Fibroblast of skin of abdomen (primary cell): Measurements from ENCODE around the gene ATP5PF. TPM values are rescaled to one million over a fixed set of nuclear protein-coding genes. Genes with fewer than 3 reads are reported as not detected.
"Not testable (repeated sequence)": the region's sequence is repeated elsewhere in the genome, so short reads cannot be mapped to it uniquely, and the experiment has no call there.

ENCODE experiments used
- DNase-seq: peaks from one replicate; pipeline ENCODE4 v3.0.0-alpha.2; 2013
- polyA plus RNA-seq, 2 experiments: library from polyadenylated mRNA; unstranded; fragments of 120-200 nt; gene quantifications; one replicate each; pipeline ENCODE4 v1.2.1, GENCODE V29; 2013; ENCODE audit not compliant: insufficient read length in 2 of 2

The ATP5PF gene, protein sequence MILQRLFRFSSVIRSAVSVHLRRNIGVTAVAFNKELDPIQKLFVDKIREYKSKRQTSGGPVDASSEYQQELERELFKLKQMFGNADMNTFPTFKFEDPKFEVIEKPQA
- 149 TPM for polyA plus RNA-seq (2013, experiment 1 of 2; ENCODE audit: insufficient read length)
- polyA plus RNA-seq (2013, experiment 2 of 2; ENCODE audit: insufficient read length): 152 TPM

DNA sequence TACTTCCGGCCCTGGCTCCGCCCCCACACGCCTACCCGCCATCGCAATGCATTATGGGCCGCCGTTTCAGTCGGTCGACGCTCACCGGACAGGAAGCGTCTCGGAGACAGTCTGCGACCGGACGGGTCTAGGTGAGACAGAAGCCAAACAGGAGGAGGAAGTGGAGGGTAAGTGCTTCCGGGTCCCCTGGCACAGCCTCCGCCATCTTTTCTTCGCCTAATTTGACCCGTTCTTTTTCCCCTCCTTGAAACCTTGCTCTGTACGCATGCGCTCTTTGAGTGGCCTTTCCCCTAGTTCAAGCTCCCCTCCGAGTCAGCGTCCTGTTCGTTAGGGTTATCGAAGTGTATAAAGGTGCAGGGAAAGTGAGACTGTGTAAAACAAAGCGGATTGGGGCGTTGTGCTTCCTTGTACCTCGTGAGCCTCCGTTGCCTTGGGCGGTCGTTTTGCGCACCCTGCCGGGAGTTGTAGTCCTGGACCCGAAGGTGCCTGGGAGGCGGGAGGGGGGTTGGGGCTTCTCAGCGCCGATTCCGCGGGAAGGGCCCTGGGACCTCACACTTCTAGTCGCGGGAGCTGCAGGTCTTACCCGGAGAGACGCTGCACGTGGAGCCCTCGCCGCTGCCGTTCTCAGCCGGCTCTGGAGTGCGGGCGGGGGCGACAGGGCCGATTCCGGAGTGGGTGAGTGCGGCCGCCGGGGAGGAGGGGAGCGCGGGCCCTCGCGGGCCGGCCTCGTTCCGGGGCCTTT, at the start of gene ATP5PF, which contains the start of gene GABPA:
Gene ATP5PF, minus strand, starts transcription at position 1 of the 742 bp plus-strand sequence. CDS start 5,110 bp downstream, outside the sequence.
Gene GABPA, plus strand, starts transcription at position 69 of the 742 bp plus-strand sequence. CDS start 6,627 bp downstream, outside the sequence.
- peak; percentile 99 for DNase-seq

DNA sequence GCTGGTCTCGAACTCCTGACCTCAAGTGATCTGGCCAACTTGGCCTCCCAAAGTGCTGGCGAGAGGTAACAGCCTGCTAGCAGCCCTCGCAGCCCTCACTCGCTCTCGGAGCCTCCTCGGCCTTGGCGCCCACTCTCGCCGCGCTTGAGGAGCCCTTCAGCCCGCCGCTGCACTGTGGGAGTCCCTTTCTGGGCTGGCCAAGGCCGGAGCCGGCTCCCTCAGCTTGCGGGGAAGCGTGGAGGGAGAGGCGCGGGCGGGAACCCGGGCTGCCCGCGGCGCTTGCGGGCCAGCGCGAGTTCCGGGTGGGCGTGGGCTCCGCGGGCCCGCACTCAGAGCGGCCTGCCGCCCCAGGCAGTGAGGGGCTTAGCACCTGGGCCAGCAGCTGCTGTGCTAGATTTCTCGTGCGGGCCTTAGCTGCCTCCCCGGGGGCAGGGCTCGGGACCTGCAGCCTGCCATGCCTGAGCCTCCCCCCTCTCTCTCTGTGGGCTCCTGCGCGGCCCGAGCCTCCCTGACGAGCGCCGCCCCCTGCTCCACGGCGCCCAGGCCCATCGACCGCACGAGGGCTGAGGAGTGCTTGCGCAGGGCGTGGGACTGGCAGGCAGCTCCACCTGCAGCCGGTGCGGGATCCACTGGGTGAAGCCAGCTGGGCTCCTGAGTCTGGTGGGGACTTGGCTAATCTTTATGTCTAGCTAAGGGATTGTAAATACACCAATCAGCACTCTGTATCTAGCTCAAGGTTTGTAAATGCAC, 43.6 kb upstream of the ATP5PF start:
- not testable (repeated sequence) for DNase-seq

DNA sequence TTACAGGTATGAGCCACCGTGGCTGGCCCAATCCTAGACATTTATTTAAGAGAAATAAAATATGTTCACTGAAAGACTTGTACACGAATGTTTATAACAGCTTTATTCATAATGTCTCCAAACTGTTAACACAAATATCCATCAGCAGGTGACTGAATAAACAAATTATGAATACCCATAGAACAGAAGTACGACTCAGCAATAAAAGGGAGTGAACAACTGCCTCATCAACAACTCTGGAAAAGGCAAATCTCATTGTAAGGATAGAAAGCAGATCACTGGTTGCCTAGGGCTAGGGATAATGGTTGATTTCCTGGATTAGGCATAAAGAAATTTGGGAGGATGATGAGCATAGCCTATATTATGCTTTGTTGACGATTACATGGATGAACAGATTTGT, 41.7 kb upstream of the ATP5PF start:
- DNase-seq: no peak

DNA sequence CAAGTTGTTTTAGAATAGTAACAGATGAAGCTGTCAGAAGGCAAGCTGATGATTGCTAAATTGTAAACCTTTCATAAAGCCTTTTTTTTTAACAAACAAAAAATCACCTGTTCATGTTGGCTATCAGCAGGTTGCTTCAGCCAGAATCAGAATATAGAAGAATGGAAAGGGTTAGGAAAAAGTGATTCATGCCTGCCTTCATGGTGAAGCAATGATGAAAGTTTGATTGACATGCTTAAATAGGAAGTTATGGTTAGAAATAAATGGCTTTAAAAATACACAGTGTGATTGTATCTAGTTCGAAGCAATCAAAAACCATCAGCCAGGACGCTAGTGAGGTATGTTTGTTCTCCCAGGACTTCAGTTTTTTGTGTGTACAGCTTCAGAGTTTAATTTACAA, 38.0 kb upstream of the ATP5PF start:
- DNase-seq: no peak

DNA sequence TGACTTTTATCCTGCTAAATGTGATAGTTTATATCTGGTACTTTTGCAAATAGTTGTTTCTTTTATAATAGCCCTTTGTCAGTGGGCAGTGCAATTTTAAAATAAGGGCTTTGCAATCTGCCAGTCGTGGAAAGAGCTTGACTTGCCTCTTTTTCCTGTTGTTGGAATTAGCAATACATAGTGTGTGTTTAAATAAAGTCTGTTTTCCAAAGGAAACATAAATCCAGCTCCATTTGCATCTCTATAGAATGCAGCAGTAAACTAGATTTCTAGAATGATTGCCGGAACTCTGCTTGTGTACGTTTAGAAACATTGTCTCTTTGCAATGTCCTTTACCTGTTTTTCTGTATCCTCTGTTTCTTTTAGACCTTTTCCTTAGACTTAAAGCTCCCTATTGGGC, 33.2 kb upstream of the ATP5PF start:
- DNase-seq: no peak

DNA sequence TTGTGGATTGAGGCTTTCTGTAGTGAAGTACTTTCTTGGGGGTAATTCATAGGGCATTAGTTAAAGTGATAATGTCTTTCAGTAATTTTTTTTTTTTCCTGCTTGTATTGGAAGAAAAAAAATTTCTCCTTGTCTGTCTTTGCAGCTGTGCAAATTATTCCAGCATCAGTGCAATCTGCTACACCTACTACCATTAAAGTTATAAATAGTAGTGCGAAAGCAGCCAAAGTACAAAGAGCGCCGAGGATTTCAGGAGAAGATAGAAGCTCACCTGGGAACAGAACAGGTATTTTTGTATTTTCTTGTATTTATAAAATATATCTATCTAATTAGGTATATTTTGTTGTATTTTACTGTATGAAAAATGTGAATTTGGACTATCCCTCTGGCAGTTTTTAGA, 29.4 kb upstream of the ATP5PF start:
- DNase-seq: no peak

DNA sequence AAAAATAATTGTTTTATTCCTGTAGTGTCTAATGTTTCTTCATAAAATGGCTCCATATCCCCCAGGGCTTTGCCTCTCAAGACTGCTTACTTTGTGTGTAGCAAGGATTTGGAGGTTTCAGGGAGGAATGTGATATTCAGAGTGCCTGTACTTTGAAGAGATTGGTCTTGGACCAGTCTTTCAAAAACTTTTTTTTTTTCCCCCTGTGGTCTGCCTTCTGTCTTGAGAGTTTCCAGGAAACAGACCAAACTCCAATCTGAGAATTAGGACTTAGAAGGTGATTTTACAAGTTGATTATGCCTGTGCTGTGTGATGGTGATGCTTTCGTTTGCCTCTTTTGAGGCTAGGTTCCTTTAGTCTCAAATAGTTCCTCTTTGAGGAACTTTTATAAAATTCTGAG, 26.0 kb upstream of the ATP5PF start:
- no peak for DNase-seq

DNA sequence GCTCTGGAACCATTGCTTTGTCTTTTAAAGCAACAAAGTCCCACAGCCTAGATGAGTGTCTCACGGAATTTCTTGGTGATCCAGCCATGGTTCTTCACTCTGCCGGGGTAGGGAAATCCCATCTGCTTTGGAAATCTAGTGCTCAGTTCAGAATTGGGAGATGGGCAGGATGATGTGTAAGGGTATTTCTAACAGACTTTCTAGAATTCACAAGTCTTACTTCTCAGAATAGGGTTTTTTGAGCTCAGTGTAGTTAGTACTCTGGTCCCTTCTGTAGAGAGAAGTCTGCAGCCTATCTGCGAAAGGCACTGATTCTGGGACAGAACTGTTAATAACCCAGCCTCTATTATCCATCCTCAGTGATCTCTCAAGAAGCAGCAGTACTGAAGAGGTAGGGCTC, 25.4 kb upstream of the ATP5PF start:
- no peak for DNase-seq

DNA sequence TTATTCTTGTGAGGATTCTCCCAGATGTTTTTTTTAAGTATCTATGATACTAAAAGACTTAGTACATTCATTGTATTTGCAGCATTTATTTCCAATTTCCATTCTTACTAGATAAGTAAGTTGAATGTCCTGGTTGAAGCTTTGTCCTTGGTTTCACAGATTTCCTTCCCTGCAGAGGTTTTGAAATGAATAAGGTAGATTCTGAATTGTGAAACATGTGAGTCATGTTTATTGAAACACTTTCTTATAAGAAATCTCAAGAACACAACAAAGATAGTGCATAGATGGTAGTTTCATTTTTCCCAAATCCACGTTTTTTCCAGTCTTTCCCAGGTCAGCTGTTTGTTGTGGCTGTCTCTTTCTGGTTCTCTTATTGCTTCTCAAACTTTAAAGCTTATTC, 24.9 kb upstream of the ATP5PF start:
- no peak for DNase-seq

DNA sequence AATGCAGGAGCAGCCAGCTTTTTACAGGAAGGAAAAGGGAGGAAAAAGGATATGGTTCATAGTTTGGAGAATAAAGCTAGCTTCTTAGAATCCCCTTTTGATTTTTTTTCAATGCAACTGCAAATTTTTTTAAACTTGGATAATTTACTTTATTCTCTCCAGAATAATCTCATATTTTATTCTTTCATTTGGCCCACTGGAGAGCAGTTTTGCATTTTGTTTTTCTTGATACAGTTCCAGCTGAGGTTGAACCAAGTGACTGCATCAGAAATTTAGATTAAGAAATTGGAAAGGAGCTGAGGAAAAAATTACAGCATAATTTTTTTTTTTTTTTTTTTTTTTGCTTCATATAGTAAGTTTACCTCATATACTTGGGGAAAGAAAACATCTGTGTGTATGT, 22.8 kb upstream of the ATP5PF start:
- no peak for DNase-seq

DNA sequence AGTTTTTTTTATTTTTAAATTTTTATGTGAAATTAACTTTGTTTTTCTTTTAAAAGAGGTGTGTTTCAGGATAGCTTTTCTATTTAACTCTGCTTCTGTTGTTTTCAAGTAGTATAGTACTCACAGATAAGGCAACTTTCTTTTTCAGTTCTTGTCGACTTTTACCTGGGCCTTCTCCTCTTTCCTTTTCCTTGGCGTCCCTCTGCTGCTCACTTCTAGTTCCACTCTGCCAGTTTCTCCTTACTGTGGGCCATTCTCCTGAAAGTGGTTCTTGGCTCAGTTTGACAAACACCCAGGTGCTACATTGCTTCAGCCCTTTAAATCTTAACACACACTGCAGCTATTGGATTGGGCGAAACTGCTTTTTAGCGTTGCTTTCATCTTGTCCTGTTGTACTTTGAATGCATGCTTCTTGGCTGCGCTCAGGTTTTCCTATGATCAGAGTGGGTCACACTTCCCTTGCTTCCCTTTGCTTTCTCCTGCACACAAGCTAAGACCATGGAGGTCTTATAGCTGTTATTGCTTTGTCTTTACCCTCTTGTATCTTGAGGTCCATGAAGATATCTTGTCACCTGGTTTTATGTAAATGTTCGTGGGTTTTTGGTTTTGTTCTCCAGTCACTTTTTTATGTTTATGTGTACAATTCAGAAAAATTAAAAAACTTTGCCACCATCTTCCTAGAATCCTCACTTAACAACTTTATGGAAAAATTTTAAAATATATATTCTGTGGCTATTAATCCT, 21.7 kb upstream of the ATP5PF start:
- no peak for DNase-seq

DNA sequence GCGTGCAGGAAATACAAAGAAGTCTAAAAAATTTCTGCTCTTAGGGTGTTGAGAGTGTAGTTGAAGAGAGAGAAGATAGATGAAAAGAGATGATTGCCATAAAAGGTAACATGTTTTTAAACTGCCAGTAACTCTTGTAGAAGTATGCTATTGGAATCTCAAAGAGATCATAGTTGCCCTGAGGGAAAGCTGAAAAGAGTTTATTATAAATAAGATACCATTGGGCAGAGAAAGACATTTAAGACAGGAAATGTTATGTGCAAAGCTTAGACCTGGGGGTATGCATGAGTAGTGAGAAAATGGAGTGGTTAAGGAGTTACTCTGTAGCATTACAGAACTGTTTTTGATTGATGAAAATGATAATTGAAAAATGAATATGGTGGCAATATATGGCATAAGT, 17.7 kb upstream of the ATP5PF start:
- no peak for DNase-seq

DNA sequence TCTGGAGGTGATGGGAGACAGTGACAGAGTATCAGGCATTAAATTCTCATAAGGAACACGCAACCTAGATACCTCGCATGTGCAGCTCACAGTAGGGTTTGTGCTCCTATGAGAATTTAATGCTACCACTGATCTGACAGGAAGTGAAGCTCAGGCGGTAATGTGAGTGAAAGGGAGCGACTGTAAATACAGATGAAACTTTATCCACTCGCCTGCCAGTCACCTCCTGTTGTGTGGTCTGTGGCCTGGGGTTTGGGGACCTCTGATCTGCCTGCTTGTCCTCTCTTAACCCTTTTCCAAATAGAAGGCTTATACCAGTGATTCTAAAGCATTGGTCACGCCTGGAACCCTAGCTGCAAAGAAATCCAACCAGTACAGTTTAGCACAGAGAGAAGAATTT, 15.4 kb upstream of the ATP5PF start:
- DNase-seq: no peak

DNA sequence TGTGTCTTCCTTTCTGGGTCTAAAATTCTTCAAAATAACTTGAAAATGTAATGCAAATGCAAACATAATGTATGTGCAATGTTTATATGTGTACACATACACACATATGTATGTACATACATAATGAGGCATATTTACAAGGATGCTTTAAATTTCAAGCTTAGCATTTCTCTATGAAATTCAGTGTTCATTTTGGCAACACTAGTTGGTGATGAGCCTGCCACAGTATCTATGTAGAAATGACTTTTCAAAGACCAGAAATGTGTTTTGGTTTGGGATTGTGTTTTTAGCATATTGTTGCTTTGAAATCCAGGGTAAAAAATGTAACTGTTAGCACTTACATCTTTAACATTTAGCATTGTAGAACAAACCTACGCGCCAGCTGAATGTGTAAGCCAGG, 10.2 kb upstream of the ATP5PF start:
- no peak for DNase-seq

DNA sequence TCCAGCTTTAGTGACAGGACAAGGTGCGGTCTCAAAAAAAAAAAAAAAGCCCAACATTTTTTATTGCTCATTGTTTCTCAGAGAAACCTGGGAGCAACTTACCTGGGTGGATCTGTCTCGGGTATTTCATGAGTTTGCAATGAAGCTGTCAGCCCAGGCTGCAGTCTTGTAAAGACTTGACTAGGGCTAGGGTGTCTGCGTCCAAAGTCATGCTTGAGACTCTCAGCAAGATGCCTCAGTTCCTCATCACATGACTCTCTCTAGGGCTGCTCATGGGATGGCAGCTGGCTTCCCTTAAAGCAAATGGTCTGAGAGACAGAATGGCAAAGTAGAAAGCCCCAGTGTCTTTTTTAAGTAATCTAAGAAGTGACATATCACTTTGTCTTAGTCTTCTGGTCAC, 8.2 kb upstream of the ATP5PF start:
- DNase-seq: no peak

DNA sequence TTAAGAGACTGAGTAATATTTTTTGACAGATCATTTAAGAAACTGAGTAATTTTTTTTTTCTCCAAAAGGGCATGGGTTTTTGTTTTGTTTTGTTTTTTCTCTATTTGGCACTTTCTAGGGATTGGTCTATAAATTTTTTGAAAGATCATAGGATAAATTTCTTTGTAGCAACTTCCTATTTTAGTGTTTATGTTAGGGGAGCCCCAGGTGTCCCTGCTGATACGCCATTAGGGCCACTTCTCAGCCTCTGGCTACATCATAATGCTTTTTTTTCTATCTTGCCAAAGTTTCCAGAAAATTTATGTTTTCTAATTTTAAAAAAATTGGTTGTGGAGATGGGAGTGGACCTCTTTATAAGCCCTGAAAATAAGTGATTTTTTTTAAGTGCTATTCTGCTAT, 2.7 kb upstream of the ATP5PF start:
- DNase-seq: no peak

DNA sequence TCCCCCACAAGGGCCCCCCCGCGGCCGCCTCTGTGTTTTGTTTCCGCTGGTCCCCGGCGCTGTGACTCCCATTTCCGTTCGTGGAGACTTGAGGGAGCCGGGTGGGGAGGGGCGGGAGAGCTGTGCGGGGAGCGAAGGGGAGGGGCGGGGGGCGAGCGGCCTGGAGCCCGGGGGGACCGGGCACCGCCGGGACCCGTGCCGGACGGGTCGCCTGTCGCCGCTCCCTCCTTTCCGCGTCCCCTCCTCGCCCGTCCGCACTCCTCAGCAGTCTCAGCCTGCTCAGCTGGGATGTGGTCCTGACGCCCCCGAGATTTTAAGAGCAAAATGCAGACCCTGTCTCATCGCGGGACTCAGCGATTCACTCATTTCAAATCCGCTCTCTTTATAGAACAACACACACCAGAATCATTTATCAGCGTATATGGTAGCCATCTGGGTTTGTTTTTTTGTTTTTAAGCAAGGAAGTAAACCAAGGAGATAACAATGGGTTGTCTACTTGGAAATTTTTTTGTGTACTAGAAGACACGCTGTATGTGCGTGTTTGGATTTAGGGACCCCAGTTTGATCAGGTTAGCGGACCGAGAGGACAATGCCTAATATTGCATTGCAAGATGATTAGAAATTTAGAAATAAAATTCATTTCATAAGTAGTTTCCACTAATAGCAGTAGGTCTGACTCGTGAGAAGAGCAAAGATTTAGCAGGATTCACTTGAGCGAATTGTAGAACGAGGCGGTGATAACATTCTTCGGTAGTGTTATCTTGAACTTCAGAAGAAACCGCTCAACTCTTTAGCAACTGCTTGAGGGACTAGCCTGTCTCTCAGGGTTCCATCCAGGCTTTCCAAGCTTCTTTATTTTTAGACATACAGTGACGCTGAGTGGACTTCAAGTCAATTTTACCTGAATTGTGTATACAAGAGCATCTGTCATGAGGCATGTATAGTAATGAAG, 1.2 kb upstream of the ATP5PF start:
- peak; percentile 89 for DNase-seq

DNA sequence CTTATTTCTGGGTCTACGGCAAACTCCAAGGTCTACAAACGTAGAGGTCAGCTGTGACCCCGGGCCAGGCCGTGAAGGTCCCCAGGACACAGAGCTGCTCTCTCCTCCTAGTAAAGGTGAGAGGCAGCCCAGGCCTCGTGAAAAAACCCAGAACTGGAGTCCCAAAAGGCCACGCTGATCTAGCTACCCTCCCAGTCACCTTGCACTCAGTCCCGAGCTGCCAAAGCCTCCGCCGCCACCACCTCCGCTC, 125 bp downstream of the ATP5PF start:
- no peak for DNase-seq

DNA sequence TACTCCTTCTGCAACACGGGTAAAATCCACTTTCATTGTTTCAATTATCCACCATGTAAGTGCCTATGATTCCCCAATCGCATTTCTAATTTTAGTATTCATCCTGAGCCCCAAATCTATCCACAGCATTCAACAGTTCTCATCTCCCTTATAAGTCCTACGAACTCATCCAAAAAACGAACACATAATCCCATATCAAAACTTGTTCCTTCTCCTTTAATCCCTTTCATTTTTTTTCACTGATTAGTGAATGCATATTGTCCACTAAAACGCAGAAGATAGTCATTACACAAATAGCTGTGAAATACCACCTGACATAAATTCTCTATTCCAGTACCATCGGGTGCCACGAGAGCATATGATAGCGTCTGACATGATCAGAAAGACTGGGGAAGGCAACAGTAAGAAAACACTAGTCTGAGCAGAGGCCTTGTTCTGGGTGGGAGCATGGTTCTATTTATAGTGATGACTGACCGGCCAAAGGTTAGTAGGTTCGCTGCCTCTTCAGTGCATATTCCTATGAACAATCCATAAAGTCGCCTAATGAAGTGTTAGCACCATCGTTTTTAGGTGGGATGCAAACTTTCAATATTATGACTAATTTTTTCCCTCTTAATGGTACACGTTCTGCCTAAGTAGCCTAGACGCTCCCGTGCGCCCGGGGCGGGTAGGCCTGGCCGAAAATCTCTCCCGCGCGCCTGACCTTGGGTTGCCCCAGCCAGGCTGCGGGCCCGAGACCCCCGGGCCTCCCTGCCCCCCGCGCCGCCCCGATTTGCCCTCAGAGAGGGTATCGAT, 648 bp downstream of the ATP5PF start:
- DNase-seq: peak; percentile 6

DNA sequence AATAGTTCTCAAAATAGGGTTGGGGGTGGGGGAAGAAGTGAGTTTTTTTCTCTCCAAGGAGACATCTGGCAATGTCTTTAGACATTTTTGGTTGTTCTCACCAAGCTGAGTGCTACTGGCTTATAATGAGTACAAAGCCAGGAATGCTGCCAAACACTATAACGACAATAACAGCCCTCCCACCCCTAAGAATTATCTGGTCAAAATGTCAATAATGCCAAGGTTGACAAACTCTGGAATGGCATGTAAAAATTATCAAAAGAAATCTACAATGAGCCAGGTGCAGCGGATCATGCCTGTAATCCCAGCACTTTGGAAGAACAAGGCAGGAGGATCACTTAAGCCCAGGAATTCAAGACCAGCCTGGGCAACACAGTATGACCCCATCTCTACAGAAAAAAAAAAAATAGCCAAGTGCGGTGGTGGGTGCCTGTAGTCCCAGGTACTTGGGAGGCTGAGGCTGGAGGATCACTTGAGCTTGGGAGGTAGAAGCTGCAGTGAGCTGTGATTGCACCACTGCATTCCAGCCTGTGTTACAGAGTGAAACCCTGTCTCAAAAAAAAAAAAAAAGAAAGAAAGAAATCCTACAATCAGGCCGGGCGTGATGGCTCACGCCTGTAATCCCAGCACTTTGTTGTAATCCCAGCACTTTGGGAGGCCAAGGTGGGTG, 2.5 kb downstream of the ATP5PF start:
- peak; percentile 6 for DNase-seq

DNA sequence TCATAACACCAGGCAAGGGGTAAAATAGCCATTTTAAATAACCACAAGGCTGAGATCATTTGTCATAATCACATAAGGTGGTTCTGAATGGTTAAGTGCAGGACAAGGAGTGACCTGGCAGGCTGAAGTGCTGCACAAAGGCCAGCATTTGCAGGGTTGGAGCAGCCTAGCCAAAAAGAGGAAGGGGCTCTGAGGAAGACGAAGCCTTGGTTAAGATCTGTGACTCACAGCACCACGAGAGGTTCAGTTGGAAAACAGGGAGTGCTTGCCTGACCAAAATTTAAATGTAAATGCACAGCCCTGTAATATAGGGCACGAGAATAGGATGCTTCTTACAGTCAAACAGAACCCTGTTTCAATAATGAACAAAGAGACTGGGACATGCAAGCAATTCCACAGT, 12.1 kb downstream of the ATP5PF start:
- DNase-seq: no peak
